Naive thymus-derived CD8-positive, alpha-beta T cell (primary cell): Measurements from ENCODE around the gene SUSD6. TPM values are rescaled to one million over a fixed set of nuclear protein-coding genes. Genes with fewer than 3 reads are reported as not detected.
A peak's percentile ranks its signal among the peaks of the same experiment; 100 is the strongest.

Source experiments
- ATAC-seq, 2 donors: fragments of 150-1000 bp; cut with Tn5 transposase in 1 of 2; sonication (Bioruptor Pico), chemical (Tn5 transposase) in 1 of 2; 1 replicate in 1 of 2; 2 replicates in 1 of 2; pipeline ENCODE4 v1.10.0; 2021; ENCODE audit warnings: mild to moderate bottlenecking in 2 of 2, moderate library complexity in 2 of 2
- POLR2A ChIA-PET: fragments of 350-600 bp; sonication (Branson Sonifier 250); formaldehyde crosslinking; loops from one replicate; lab custom pipeline; 2021; ENCODE audit warnings: antibody characterized with exemption; lab: Charles Lee
- DNase-seq, 10 donors: peaks; one replicate each; pipeline versions ENCODE4 v3.0.0 to v3.0.0-alpha.2; 2020 to 2022
- H3K27ac Mint-ChIP-seq, 10 donors: one replicate each; pipeline ENCODE4 v1.8.0; 2020 to 2022; ENCODE audit warnings: mild to moderate bottlenecking in 10 of 10, mixed read lengths in 10 of 10, moderate library complexity in 4 of 10, inconsistent platforms in 1 of 10
- H3K27me3 Mint-ChIP-seq, 5 donors: one replicate each; pipeline ENCODE4 v1.8.0; 2021 to 2022; ENCODE audit warnings: mixed read lengths in 5 of 5
- H3K36me3 Mint-ChIP-seq, 3 donors: one replicate each; pipeline ENCODE4 v1.8.0; 2020 to 2022; ENCODE audit warnings: mixed read lengths in 3 of 3, mild to moderate bottlenecking in 2 of 3, inconsistent platforms in 1 of 3
- H3K4me1 Mint-ChIP-seq, 4 donors: one replicate each; pipeline ENCODE4 v1.8.0; 2021 to 2022; ENCODE audit warnings: mixed read lengths in 4 of 4
- H3K4me3 Mint-ChIP-seq, 10 donors: one replicate each; pipeline ENCODE4 v1.8.0; 2020 to 2022; ENCODE audit warnings: mild to moderate bottlenecking in 10 of 10, mixed read lengths in 10 of 10, moderate library complexity in 6 of 10, inconsistent platforms in 1 of 10
- H3K9me3 Mint-ChIP-seq, 9 donors: one replicate each; pipeline ENCODE4 v1.8.0; 2020 to 2022; ENCODE audit warnings: mixed read lengths in 9 of 9, mild to moderate bottlenecking in 3 of 9, inconsistent platforms in 1 of 9, moderate library complexity in 1 of 9
- polyA plus RNA-seq, 3 donors: library from polyadenylated mRNA; unstranded; fragments of 300-500 nt; fragmentation: Illumina TruSeq; gene quantifications; one replicate each; pipeline ENCODE4 v1.2.3, GENCODE V29; 2021
- total RNA-seq, 8 experiments: library from RNA in 2 of 8; stranded (reverse) in 2 of 8; gene quantifications; one replicate each; pipeline ENCODE4 v1.2.3 and lab custom pipeline; 2021 to 2026

SUSD6 gene
- total and polyA plus RNA-seq, 5 experiments from 2014 or later, result 4.5 to 38.8 (median 6.8) TPM

DNA sequence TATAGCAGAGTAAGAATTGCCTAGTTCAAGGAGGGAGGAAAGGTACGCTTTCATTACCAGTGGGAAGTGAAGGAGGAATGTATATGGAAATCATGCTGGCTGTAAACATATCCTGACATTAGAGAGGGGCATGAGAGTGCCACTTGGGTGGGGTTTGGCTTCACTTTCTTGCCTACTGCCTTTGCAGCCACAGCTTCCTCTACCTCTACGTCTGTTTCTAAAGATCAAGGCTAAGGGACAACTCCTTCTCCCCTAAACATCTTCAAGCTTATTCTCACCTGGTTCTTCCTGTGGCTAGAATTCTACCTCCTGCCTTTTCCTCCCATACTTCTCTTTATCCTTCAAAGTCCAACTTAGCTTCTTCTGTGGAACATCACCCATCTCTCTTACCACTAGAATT is 58.0 kb downstream of the SUSD6 start:
- H3K4me3 Mint-ChIP-seq, result peak overlapping the region in 9 of 10 donors; percentile 7 to 85 (median 51)
- POLR2A ChIA-PET, result interaction anchor here (0.7 kb wide), 1 partner anchor 33 kb away, joined by 3 read pairs; no protein-coding TSS in a partner anchor
- peaks cover 63 to 97% (median 93%) of the 10 kb centered on the region in 4 donors for H3K4me1 Mint-ChIP-seq
- no peaks in the 10 kb centered on the region for H3K27me3 Mint-ChIP-seq
- DNase-seq, result peak in 3 of 10 donors; percentile 7 to 26 (median 23)
- peak overlapping the region in 8 of 10 donors; percentile 36 to 91 (median 79) for H3K27ac Mint-ChIP-seq
- H3K36me3 Mint-ChIP-seq, result peaks cover 13 to 30% (median 13%) of the 10 kb centered on the region in 3 donors
- peak; percentile 32 to 45 for ATAC-seq
- peaks cover 0 to 5% (median 0%) of the 10 kb centered on the region in 9 donors for H3K9me3 Mint-ChIP-seq

DNA sequence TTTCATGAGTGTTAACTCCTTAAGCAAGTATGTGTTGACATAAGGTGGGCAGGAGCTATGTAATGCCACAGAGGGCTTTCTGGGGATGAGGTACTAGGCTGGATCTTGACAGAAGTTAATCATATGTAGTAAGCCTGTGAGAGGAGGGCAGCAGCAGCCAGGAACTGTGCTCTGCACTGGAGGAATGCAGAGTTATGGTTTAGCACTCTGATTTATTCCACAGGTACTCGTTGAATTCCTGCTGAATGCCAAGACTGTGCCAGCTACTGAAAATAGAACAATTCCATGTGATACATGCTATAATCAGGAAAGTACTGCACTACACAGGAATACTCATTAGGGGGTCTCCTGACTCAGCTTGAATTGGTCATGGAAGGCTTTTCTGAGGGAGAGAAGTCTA is 58.7 kb downstream of the SUSD6 start:
- Mint-ChIP-seq H3K36me3 (peaks cover 7 to 31% (median 13%) of the 10 kb centered on the region in 3 donors), H3K9me3 (peaks cover 0 to 5% (median 0%) of the 10 kb centered on the region in 9 donors), H3K27me3 (no peaks in the 10 kb centered on the region), H3K4me1 (peaks cover 68 to 97% (median 94%) of the 10 kb centered on the region in 4 donors), H3K4me3 (peak overlapping the region in 2 of 10 donors; percentile 7 to 51), H3K27ac (peak overlapping the region in 6 of 10 donors; percentile 22 to 77 (median 63))
- POLR2A ChIA-PET, result interaction anchor here (0.7 kb wide), 1 partner anchor 34 kb away, joined by 3 read pairs; no protein-coding TSS in a partner anchor
- ATAC-seq (no peak), DNase-seq (no peak)

DNA sequence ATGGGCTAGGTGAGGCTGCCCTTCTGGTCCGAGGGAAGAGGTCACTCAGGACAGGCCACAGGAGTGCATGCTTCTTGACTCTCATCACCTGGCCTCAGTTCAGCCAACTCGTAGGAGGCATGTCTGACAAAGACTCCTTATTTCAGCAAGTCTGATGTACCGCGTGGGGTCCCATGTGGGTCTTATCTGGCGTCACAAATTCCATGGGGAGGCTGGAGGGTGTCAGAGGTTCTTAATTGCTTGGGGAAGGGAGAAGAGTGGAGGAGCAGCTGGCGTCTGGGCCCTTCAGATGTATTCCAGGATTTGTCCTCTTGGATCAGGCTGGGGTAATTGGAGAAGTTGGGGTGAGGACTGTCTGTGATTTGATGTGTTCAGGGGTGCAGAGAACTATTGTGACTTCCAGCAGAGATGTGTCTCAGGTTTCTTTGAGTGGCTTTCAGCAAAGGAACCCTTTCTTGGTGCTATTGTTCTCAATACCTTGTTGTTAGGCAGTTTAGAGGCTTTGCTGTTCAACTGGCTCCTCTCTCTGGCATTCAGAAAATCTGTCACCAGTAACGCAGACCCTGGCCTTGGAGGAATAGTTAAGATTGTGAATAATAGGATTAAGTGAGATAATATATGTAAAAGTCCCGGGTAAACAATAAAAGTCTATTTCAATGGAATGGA is 60.1 kb downstream of the SUSD6 start:
- POLR2A ChIA-PET, result no interaction called here
- Mint-ChIP-seq H3K36me3 (peaks cover 6 to 32% (median 13%) of the 10 kb centered on the region in 3 donors), H3K27me3 (no peaks in the 10 kb centered on the region), H3K4me3 (no peak overlapping the region), H3K9me3 (peaks cover 0 to 5% (median 0%) of the 10 kb centered on the region in 9 donors), H3K27ac (peak overlapping the region in 4 of 10 donors; percentile 11 to 68 (median 53)), H3K4me1 (peaks cover 68 to 96% (median 92%) of the 10 kb centered on the region in 4 donors)
- ATAC-seq (no peak), DNase-seq (no peak)

DNA sequence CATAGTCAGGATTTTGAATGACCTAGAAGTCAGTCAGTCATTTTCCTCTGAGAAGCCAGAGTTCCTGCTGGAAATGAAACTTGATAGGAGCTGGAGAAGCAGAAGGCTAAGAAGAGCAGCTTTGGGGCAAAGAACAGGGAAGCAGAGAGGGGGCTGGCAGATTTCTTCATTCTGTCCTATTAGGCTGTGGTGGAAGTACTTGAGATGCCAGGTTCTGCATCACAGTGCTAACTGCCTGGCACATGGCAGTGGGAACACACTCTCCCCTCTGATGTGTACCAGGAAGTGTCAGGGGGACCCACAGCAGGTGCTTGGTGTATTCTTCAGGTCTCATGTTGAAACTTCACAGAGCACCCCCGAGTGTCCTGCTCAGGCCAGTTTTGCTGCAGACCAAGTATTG is 61.0 kb downstream of the SUSD6 start:
- Mint-ChIP-seq H3K9me3 (peaks cover 0 to 5% (median 0%) of the 10 kb centered on the region in 9 donors), H3K4me3 (peak overlapping the region in 5 of 10 donors; percentile 2 to 62 (median 34)), H3K27me3 (no peaks in the 10 kb centered on the region), H3K27ac (peak overlapping the region in 6 of 10 donors; percentile 54 to 81 (median 60)), H3K36me3 (peaks cover 7 to 31% (median 8%) of the 10 kb centered on the region in 3 donors), H3K4me1 (peaks cover 65 to 95% (median 87%) of the 10 kb centered on the region in 4 donors)
- ATAC-seq (peak in 1 of 2 donors; percentile 50), DNase-seq (no peak)
- POLR2A ChIA-PET, result no interaction called here

DNA sequence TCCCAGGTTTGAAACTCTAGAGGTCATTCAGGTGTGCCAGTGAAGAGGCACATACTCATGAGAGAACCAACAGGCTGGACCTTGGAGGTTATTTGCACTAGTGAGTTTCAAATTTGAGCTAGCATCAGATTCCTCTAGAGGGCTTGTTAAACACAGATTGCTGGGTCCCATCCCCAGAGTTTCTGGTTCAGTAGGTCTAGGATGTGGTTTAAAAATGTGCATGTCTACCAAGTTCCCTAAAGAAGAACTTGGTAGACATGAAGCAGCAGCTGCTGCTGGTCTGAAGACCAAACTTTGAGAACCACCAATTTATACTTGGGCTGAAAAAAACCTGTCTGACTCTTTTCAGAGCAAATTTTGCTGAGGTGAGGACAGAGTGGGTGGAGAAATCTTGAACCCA is 61.7 kb downstream of the SUSD6 start:
- H3K4me3 Mint-ChIP-seq, result peak overlapping the region in 9 of 10 donors; percentile 2 to 72 (median 56)
- peaks cover 3 to 24% (median 4%) of the 10 kb centered on the region in 3 donors for H3K36me3 Mint-ChIP-seq
- POLR2A ChIA-PET, result no interaction called here
- H3K27ac Mint-ChIP-seq, result peak overlapping the region; percentile 34 to 82 (median 60)
- no peaks in the 10 kb centered on the region for H3K27me3 Mint-ChIP-seq
- H3K4me1 Mint-ChIP-seq, result peaks cover 60 to 92% (median 80%) of the 10 kb centered on the region in 4 donors
- H3K9me3 Mint-ChIP-seq, result no peaks in the 10 kb centered on the region
- ATAC-seq, result peak; percentile 44 to 50
- DNase-seq, result peak in 3 of 10 donors; percentile 8 to 21 (median 10)

DNA sequence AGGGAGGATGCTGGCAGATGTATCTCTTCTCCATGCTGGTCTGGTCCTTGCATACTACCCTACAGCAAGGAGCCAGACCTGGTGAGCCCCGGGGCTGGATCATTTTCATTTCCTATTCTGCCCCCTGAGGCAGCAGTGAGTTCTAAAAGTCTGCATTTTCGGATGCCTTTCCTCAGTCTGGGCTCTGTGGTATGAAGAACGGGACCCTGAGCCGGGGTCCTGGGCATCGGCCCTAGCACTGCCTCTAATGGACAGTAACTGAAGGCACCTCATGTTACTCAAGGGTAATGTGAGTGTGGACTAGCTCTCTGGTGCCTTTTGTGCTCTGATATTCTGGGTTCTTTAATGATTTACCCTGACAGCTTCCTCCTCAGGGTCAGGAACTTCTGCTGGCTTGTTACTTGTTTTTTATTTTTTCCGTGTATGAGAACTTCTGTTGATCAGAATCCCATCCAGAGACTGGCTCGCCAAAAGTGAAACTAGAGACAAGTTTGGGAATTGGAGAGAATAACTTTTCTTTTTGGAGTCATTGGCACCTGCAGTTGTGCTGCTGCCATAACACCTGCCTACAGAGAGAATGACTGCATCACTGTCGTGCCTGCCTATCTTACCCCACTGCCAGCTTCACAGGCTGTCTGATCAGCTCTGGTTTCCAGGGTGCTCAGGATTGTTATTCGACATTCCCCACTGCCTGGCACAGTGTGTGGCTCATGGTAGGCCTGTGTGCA is 62.3 kb downstream of the SUSD6 start:
- Mint-ChIP-seq H3K27me3 (no peaks in the 10 kb centered on the region), H3K4me3 (peak overlapping the region in 8 of 10 donors; percentile 2 to 75 (median 56)), H3K36me3 (peaks cover 2 to 22% (median 4%) of the 10 kb centered on the region in 3 donors), H3K9me3 (no peaks in the 10 kb centered on the region), H3K4me1 (peaks cover 58 to 86% (median 77%) of the 10 kb centered on the region in 4 donors), H3K27ac (peak overlapping the region; percentile 34 to 82 (median 60))
- ATAC-seq (peak; percentile 33 to 53), DNase-seq (no peak)
- POLR2A ChIA-PET, result interaction anchor here (1.3 kb wide), 1 partner anchor 62 kb away, joined by 5 read pairs; the partner anchor contains the start of gene SUSD6

DNA sequence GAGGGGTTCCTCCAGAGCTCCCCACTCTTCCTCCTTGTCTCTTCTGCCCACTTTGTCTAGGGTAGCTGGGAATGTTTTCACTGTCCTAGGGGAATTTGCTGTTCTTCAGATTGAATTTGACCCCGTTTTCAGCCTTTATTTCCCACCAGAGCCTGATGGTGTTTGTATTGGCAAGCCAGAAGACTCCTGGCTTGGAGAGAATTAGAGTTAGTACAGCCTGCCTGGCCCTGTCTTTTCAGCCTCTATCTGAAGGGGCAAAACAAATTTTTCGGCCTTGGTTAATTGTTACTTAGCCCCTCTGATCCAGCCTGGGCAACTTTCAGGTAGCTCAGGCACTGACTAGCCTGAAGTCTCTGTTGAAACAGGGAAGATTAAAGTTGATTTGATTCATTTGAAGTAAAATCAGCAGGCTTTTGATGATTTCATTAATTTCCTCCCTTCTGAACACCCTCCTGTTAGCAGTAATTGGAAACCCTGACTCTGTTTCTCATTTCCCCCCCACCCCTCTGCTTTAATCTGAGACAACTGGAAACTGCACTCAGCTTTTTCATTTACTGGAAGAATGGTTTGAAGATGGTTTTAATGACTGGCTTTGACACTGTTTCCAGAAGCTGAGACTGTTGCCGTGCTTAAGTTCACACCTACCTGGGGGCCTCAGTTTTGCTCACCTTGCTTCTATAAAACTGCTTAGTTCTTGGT is 63.3 kb downstream of the SUSD6 start:
- Mint-ChIP-seq H3K4me3 (peak overlapping the region in 4 of 10 donors; percentile 18 to 81 (median 47)), H3K27me3 (no peaks in the 10 kb centered on the region)
- ATAC-seq, result no peak

DNA sequence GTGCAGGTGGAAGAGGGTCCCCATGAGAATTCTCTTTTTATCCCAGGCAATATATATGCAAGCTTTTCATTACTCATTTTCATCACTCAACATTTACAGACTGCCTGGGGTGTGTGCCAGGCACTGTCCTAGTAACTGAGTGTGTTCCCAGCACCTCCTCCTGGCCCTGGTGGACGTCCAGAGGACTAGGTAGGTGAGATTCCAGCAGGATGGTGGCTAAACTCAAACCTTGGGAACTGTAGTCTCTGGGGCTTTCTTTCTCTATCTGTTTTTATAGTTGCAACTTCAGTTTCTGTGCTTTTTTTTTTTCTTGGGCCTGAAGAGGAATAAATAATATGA is 63.8 kb downstream of the SUSD6 start:
- Mint-ChIP-seq H3K27me3 (no peaks in the 10 kb centered on the region), H3K36me3 (peaks cover 0 to 22% (median 4%) of the 10 kb centered on the region in 3 donors), H3K4me1 (peaks cover 46 to 76% (median 68%) of the 10 kb centered on the region in 4 donors), H3K27ac (peak overlapping the region in 9 of 10 donors; percentile 28 to 81 (median 57)), H3K9me3 (no peaks in the 10 kb centered on the region), H3K4me3 (peak overlapping the region in 4 of 10 donors; percentile 6 to 81 (median 27))
- no peak for DNase-seq
- no peak for ATAC-seq
- POLR2A ChIA-PET, result no interaction called here

More for the DNA sequence above, 63.3 kb downstream of the SUSD6 start:
- POLR2A ChIA-PET, result interaction anchor here (0.6 to 1.3 kb wide), 2 partner anchors 28 to 63 kb away, joined by 4 to 5 read pairs; partner anchors contain the start of gene SUSD6
- peaks cover 0 to 22% (median 2%) of the 10 kb centered on the region in 3 donors for H3K36me3 Mint-ChIP-seq
- H3K9me3 Mint-ChIP-seq, result no peaks in the 10 kb centered on the region
- peaks cover 50 to 79% (median 69%) of the 10 kb centered on the region in 4 donors for H3K4me1 Mint-ChIP-seq
- H3K27ac Mint-ChIP-seq, result peak overlapping the region; percentile 28 to 89 (median 64)
- DNase-seq, result no peak

DNA sequence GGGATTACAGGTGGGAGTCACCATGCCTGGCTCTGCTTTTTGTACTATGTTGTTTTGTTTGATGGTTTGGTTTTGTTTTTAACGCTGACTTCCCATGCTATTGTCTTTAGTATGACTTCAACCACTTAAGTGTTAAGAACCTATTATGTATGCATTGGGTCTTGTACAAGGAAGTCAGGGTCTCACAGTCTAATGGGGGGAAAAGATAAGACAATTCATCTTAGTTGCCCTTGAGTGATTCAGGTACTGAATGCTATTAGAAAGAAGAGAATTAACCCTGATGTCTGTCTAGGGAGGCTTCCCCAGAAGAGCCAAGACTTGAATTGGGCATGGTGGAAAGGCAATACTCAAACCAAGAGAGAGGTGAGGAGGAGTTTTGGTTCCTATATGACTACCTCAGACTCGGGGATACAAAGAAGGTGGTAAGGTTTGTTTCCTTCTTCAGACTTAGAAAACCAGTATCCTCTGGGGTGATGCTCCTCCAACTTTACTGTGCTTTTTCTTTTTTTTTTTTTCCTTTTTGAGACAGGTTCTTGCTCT is 64.6 kb downstream of the SUSD6 start:
- ATAC-seq, result no peak
- POLR2A ChIA-PET, result no interaction called here
- Mint-ChIP-seq H3K36me3 (peaks cover 0 to 17% (median 6%) of the 10 kb centered on the region in 3 donors), H3K4me3 (peak overlapping the region in 1 of 10 donors; percentile 18), H3K9me3 (no peaks in the 10 kb centered on the region), H3K27me3 (no peaks in the 10 kb centered on the region), H3K27ac (peak overlapping the region in 8 of 10 donors; percentile 21 to 81 (median 42)), H3K4me1 (peaks cover 45 to 76% (median 68%) of the 10 kb centered on the region in 4 donors)
- no peak for DNase-seq

DNA sequence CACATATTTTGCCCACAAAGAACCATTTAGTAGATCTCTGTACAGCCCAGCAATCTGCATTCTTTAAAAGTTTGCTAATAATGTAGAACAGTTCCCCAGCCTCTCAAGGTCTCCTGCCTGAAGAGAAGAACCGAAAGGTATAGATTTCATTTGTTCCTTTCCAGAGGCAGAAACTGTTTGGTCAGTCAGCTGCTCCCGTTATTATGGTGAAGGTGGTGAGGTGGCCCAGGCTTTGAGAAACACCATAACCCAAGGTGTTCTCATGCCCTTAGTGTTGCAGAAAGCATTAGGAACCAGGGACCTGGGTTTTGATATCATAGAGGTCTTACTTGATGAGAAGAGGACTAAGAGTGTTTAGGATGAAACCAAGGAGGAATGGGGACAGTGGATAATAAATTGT is 65.3 kb downstream of the SUSD6 start:
- Mint-ChIP-seq H3K4me1 (peaks cover 43 to 76% (median 68%) of the 10 kb centered on the region in 4 donors), H3K27ac (peak overlapping the region in 4 of 10 donors; percentile 14 to 89 (median 24)), H3K4me3 (peak overlapping the region in 1 of 10 donors; percentile 10), H3K9me3 (no peaks in the 10 kb centered on the region), H3K27me3 (no peaks in the 10 kb centered on the region), H3K36me3 (peaks cover 0 to 20% (median 9%) of the 10 kb centered on the region in 3 donors)
- DNase-seq, result no peak
- POLR2A ChIA-PET, result no interaction called here
- ATAC-seq, result no peak

DNA sequence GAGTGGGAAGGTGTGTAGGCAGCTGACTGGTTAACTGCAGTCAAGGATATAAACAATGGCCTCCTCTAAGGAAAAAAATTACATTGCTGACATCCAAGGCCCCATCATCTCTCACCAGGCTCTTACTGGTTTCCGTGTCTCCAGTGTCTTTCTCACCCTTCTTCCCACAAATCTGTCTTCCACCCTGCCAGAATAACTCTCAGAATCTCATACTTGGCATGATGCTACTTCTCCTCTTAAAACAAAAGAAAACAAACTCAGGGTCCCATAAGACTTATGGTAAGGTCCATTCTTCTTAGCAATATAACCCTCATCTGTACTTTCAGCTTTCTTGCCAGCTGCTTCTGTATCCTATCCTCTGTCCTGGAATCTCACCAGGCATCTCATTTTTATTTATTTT is 68.9 kb downstream of the SUSD6 start:
- Mint-ChIP-seq H3K9me3 (no peaks in the 10 kb centered on the region), H3K36me3 (peaks cover 0 to 18% (median 12%) of the 10 kb centered on the region in 3 donors), H3K4me3 (peak overlapping the region in 1 of 10 donors; percentile 7), H3K4me1 (peaks cover 36 to 76% (median 61%) of the 10 kb centered on the region in 4 donors), H3K27me3 (no peaks in the 10 kb centered on the region), H3K27ac (peak overlapping the region in 1 of 10 donors; percentile 2)
- no peak for ATAC-seq
- DNase-seq, result no peak
- POLR2A ChIA-PET, result no interaction called here
